Hematopoietic multipotent progenitor cell treated with erythropoietin and hydrocortisone succinate and interleukin-3 and kit ligand, for 8 days (in vitro differentiated cells): Measurements from ENCODE around the gene MCC.

Experiments used
- DNase-seq: peaks from one replicate; pipeline ENCODE4 v3.0.0-alpha.2; 2015

Gene MCC

GRCh38 chr5:113194125-113194524, 294.1 kb downstream of the MCC start:
- no peak for DNase-seq

- DNase-seq = no peak
Observed at GRCh38 chr5:113193311-113193978, 294.8 kb downstream of the MCC start.

- no peak for DNase-seq
Observed at GRCh38 chr5:113192541-113192940, 295.7 kb downstream of the MCC start.

- DNase-seq = no peak
Observed at GRCh38 chr5:113190347-113190746, 297.9 kb downstream of the MCC start.

DNA sequence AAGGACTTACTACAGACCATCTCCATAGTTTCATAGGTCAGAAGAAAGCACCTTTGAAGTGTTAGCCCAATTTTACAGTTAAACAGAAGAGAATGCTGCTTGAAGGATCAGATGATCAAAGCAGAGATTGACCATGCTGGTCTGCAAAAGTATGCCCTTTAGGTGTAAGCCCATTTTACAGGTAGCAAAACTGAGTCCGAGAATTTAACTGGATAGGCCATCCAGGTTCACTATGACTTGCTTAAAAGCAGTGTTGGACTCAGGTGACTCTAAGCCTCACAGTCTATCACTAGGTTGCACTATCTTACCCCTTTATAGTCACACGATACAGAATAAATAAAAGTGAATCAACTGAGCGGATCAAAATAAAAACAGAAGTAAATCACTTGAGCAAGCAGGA, 299.0 kb downstream of the MCC start:
- no peak for DNase-seq

GRCh38 chr5:113188436-113188835, 299.8 kb downstream of the MCC start:
- no peak for DNase-seq

DNA sequence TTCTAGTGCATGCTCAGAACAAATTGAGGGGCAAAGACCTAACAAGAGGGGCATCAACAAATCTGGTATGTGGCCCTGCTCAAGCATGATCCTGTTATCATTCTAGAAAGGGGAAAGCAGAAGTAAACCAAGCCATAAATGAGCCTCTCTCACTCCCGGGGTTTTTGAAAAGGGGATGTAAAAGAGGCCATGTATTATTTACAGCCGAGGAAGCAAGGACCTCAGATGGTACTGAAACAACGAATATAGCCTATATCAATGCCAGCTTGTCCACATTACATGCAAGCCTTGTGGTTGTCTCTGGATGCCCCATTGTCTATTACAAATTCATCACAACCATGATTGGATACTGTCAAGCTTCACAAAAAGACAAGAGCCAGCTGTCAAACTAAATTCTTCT, 300.3 kb downstream of the MCC start:
- DNase-seq = no peak

DNA sequence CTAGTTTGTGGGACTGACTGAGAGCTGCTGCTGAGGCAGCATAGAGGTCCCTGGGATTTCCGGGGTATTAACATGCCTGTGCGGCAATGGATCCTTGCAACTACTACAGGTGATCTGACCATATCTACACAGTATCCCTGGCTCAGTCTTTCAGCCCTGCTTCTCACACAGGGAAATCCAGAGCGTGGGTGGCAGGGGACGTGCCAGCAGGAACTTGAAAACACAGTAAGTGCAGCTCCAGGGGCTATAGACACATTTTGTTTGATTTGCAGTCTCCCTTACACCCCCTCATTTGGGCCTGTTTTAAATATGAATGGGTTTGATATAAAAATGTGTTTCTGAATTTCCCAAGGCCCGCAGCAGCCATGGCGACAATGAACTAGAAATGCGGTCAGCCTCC, 302.2 kb downstream of the MCC start:
- DNase-seq = no peak

- no peak for DNase-seq
Observed at GRCh38 chr5:113183694-113184093, 304.6 kb downstream of the MCC start.

DNA sequence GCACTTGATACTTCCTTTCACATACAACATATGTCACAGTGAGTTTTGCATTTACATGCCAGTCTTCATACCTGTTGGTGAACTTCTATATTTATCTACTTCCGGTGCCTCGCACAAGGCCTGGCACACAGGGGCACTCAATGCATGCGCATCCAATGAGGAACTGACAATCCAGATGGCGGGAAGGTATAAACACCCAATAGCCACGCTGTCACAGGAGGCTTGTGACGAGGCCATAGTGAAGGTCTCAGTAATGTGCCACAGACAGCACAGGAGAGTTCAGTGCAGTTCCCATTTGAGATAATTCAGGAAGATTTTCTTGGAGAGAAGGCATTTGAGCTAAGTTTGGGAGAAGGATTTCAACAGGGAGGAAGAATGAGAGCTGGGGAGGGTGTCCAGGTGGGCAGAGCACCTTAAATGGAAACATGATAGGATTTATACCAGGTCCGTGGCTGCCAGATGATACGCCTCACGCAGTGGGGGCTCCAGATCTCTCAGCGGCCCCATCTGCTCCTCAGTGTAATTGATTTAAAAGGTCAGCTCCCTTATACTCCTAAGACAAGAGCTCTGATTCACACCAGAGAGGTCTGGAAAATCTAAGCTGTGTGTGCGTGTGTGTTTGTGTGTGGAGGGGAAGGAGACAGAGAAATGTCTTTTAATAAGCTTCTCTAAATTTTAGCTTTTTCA, 305.5 kb downstream of the MCC start:
- no peak for DNase-seq

- no peak for DNase-seq
Observed at GRCh38 chr5:113181853-113182490, 306.3 kb downstream of the MCC start.

- DNase-seq = no peak
Observed at GRCh38 chr5:113181409-113181808, 306.8 kb downstream of the MCC start.

DNA sequence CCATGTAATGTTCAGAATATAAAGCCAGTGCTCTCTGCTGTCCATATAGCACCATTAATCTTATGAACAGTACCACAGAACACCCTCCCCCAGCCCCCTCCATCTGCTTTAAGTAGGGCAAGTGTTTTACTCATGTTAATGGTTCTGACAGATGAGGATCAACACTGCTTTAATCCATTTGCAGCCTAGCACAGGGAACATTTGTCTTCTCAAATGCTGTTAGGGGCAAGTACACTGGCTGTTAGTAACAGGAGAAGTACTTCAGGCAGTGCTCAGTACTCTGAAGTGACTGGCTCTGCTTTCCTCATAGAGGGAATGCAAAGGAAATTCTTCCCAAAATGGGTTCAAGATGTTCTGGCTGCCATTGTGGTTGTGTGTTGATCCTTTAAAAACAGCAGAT, 309.1 kb downstream of the MCC start:
- no peak for DNase-seq

- no peak for DNase-seq
Observed at GRCh38 chr5:113178073-113178779, 310.0 kb downstream of the MCC start.

DNA sequence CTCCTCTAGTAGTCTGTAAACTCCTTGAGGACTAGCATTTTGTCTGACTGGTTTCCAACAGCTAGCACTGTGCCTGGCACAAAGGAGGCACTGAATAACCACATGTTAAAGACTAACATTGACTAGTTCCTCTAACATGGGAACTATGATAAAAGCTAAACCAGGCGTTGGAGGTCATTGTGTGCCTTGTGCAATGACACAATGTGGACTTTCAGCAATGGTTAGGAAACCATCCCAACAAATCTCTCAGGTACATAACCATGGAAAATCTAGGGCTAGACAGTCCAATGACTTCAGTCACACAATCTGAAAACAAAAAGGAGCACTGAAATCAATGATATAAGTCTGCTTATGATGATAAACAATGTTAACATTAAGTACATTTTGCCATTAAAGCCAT, 311.0 kb downstream of the MCC start:
- no peak for DNase-seq

DNA sequence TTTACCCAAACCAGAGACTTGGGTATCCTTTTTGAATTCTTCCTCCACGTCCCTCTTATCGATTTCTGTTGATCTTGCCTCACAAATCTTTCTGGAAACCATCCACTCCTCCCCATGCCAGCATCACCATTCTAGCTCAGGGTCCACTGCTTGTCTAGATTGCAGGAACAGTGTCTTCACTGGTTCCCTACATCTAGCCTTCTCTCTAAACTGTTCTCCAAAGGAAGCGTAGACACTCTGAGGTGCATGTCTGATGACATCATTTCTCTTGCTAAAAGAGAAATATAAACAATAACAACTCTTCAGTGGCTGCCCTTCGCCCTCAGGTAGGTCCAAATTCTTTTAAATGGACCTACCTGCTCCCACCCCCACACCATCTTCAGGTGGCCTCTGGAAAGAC, 311.5 kb downstream of the MCC start:
- no peak for DNase-seq

DNA sequence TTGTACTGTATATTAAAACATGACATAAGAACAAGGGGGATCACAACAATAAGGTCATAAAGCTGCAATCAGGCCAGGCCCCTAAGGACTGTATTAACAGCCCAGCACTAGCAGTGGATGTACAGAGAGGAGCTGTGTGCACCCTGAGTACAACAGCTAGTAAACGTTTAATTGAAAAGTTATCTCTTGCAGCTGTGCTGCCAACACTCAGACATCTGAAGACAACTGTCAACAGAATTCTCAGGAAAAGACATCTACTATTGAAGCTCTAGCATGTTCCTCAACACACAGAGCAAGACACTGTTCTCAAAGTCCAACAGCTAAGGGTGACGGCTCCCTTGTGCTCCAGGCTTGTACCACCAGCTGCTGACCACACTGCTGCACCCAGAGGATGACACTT, 312.1 kb downstream of the MCC start:
- no peak for DNase-seq

DNA sequence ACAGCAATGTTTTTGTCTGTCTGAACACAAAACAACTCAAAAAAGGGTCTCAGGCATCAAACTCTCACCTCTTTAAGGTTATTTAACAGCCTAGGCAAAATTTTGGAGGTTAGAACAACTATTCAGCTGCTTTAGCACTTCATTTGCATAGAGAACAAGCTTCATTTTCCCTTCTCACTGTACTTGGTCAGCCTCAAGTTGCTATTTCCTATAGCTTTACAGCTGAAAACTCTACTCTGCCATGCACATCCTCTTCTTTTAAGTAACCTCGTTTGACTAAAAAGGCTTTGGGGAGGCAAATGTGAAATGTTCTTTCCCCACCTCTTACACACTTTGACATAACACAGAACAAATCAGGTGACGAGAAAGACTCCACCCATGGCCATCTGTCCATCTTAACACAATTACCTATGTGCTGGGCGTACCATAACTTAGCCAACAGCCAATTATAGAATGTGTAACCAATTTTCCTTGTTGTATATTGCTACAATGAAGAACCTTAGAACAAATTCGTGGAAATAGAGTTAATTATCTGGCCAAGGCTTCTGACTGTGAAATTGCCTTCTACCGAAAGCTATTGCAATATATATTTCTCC, 315.9 kb downstream of the MCC start:
- DNase-seq = no peak

GRCh38 chr5:113171520-113171919, 316.7 kb downstream of the MCC start:
- no peak for DNase-seq

- DNase-seq = no peak
Observed at GRCh38 chr5:113170707-113171106, 317.5 kb downstream of the MCC start.

GRCh38 chr5:113169720-113170119, 318.5 kb downstream of the MCC start:
- DNase-seq = no peak

- no peak for DNase-seq
Observed at GRCh38 chr5:113167985-113168384, 320.3 kb downstream of the MCC start.

DNA sequence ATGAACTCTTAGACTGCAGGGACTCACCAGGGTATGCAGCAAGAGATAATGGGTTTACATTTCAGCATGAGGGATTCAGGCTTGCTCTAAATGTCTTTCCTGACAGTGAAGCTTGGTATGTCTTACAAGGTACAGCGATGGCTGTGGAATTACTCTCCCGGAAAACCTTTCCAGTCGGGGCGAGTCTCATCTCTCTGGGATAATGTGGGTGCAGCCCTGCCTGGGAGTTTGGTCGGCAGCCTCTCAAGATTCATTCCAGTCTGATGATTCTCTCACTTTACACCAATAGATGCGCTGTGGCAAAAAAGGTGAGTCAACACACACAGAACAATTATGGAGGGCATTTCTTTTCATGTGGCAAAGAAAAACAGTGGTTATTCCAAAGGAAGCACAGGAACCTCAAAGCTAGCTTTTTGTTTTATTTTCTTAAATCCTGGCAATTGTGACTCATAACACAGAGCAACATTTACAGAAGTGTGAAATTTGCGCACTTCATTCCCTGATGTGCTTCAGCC, 321.3 kb downstream of the MCC start:
- no peak for DNase-seq
